ENCODE data around the gene F8. TPM values are rescaled to one million over a fixed set of nuclear protein-coding genes. Genes with fewer than 3 reads are reported as not detected.
"Not testable (repeated sequence)": the region's sequence is repeated elsewhere in the genome, so short reads cannot be mapped to it uniquely, and the experiment has no call there.

Gene F8
- polyA plus RNA-seq, 1 donor from 2014 or later: 2.1 TPM

DNA sequence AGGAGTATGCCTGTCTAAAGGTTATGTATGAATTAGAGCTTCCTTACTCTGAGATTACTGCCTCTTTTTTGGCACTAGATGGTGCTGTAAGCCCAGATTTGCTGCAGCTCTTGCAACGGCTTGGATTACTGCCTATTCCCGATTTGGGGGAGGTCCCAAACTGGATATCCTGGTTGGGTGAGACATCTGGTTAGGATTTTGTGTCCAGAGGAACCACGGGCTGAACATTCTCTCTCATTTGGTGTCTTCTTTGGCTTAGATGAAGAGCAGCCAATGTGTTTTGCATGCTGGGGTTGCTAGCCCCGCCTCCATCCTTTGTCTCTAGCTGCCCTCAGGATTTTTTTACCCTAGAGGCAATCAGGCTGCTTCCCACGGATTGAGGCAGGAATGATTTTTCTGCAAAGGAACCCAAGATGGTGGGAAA, 104.5 kb downstream of the F8 start:
- H4K20me1 ChIP-seq (ENCODE audit: insufficient read depth): no peaks in the 10 kb centered on the region
- H3K4me3 ChIP-seq (ENCODE audit: low read length): peak overlapping the region; percentile 41
- H3K9ac ChIP-seq (ENCODE audit: low read length): peak overlapping the region; percentile 31
- peak overlapping the region; percentile 60 for H3K27ac ChIP-seq (ENCODE audit: low read length)
- H3K27me3 ChIP-seq (ENCODE audit: insufficient read depth, low read depth, low read length): no peaks in the 10 kb centered on the region
- no peak overlapping the region for H3K4me2 ChIP-seq (ENCODE audit: low read length)
- no peaks in the 10 kb centered on the region for H3F3A ChIP-seq (ENCODE audit: insufficient read depth, low read length, poor library complexity, severe bottlenecking)
- H2AFZ ChIP-seq (ENCODE audit: low read depth, low read length): peak overlapping the region; percentile 60
- H3K36me3 ChIP-seq (ENCODE audit: insufficient read depth, low read length): no peaks in the 10 kb centered on the region
- TF ChIP-seq EZH2 (IDR thresholded peaks at IDR 0.05; ENCODE audit: borderline replicate concordance, insufficient read depth, low read length, poor library complexity, severe bottlenecking) (no peak), SMC3 (conservative IDR thresholded peaks at IDR 0.05; ENCODE audit: poor library complexity) (peak; percentile 86), POLR2AphosphoS5 (IDR thresholded peaks at IDR 0.05) (no peak), MXI1 (conservative IDR thresholded peaks at IDR 0.05; ENCODE audit: poor library complexity, severe bottlenecking) (no peak), RAD21 (conservative IDR thresholded peaks at IDR 0.05) (peak; percentile 90), TAF1 (IDR thresholded peaks at IDR 0.05; ENCODE audit: low read depth) (no peak), EP300 (conservative IDR thresholded peaks at IDR 0.05; ENCODE audit: poor library complexity, severe bottlenecking) (no peak)
- TF ChIP-seq, protein P1, sequence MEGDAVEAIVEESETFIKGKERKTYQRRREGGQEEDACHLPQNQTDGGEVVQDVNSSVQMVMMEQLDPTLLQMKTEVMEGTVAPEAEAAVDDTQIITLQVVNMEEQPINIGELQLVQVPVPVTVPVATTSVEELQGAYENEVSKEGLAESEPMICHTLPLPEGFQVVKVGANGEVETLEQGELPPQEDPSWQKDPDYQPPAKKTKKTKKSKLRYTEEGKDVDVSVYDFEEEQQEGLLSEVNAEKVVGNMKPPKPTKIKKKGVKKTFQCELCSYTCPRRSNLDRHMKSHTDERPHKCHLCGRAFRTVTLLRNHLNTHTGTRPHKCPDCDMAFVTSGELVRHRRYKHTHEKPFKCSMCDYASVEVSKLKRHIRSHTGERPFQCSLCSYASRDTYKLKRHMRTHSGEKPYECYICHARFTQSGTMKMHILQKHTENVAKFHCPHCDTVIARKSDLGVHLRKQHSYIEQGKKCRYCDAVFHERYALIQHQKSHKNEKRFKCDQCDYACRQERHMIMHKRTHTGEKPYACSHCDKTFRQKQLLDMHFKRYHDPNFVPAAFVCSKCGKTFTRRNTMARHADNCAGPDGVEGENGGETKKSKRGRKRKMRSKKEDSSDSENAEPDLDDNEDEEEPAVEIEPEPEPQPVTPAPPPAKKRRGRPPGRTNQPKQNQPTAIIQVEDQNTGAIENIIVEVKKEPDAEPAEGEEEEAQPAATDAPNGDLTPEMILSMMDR (IDR thresholded peaks at IDR 0.05; ENCODE audit: poor library complexity, severe bottlenecking): peak; percentile 87
- TF ChIP-seq, protein P2, sequence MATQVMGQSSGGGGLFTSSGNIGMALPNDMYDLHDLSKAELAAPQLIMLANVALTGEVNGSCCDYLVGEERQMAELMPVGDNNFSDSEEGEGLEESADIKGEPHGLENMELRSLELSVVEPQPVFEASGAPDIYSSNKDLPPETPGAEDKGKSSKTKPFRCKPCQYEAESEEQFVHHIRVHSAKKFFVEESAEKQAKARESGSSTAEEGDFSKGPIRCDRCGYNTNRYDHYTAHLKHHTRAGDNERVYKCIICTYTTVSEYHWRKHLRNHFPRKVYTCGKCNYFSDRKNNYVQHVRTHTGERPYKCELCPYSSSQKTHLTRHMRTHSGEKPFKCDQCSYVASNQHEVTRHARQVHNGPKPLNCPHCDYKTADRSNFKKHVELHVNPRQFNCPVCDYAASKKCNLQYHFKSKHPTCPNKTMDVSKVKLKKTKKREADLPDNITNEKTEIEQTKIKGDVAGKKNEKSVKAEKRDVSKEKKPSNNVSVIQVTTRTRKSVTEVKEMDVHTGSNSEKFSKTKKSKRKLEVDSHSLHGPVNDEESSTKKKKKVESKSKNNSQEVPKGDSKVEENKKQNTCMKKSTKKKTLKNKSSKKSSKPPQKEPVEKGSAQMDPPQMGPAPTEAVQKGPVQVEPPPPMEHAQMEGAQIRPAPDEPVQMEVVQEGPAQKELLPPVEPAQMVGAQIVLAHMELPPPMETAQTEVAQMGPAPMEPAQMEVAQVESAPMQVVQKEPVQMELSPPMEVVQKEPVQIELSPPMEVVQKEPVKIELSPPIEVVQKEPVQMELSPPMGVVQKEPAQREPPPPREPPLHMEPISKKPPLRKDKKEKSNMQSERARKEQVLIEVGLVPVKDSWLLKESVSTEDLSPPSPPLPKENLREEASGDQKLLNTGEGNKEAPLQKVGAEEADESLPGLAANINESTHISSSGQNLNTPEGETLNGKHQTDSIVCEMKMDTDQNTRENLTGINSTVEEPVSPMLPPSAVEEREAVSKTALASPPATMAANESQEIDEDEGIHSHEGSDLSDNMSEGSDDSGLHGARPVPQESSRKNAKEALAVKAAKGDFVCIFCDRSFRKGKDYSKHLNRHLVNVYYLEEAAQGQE (IDR thresholded peaks at IDR 0.05; ENCODE audit: borderline replicate concordance): peak; percentile 65
- H3K9me3 ChIP-seq (ENCODE audit: low read length): no peaks in the 10 kb centered on the region
- no peaks in the 10 kb centered on the region for H3K79me2 ChIP-seq (replicated peaks; ENCODE audit: insufficient read depth, low read length)
- H3K9me2 ChIP-seq (ENCODE audit: insufficient read depth, low read length): no peaks in the 10 kb centered on the region

DNA sequence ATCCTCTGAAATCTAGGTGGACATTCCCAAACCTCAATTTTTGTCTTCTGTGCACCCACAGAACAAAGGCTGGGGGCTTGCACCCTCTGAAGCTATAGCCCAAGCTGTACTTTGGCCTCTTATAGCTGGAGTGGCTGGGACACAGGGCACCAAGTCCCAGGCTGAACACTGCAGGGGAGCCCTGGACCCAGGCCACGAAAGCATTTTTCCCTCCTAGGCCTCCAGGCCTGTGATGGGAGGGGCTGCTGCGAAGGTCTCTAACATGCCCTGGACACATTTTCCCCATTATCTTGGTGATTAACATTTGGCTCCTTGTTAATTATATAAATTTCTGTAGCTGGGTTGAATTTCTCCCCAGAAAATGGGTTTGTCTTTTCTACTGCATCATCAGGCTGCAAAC, 108.5 kb downstream of the F8 start:
- Histone ChIP-seq H3K4me3 (ENCODE audit: low read length) (no peak overlapping the region), H3K9ac (ENCODE audit: low read length) (no peak overlapping the region), H2AFZ (ENCODE audit: low read depth, low read length) (no peak overlapping the region), H3K36me3 (ENCODE audit: insufficient read depth, low read length) (no peaks in the 10 kb centered on the region), H3K9me3 (ENCODE audit: low read length) (no peaks in the 10 kb centered on the region), H3K9me2 (ENCODE audit: insufficient read depth, low read length) (no peaks in the 10 kb centered on the region), H3K4me2 (ENCODE audit: low read length) (no peak overlapping the region), H3K27me3 (ENCODE audit: insufficient read depth, low read depth, low read length) (no peaks in the 10 kb centered on the region), H4K20me1 (ENCODE audit: insufficient read depth) (no peaks in the 10 kb centered on the region), H3F3A (ENCODE audit: insufficient read depth, low read length, poor library complexity, severe bottlenecking) (no peaks in the 10 kb centered on the region), H3K27ac (ENCODE audit: low read length) (no peak overlapping the region), H3K79me2 (replicated peaks; ENCODE audit: insufficient read depth, low read length) (no peaks in the 10 kb centered on the region)
- no peak for TF ChIP-seq MXI1 (conservative IDR thresholded peaks at IDR 0.05; ENCODE audit: poor library complexity, severe bottlenecking)
- TF ChIP-seq TAF1 (IDR thresholded peaks at IDR 0.05; ENCODE audit: low read depth): no peak
- TF ChIP-seq, protein P1 (IDR thresholded peaks at IDR 0.05; ENCODE audit: poor library complexity, severe bottlenecking): no peak
- TF ChIP-seq SMC3 (conservative IDR thresholded peaks at IDR 0.05; ENCODE audit: poor library complexity): no peak
- TF ChIP-seq RAD21 (conservative IDR thresholded peaks at IDR 0.05): no peak
- TF ChIP-seq, protein P2 (IDR thresholded peaks at IDR 0.05; ENCODE audit: borderline replicate concordance): no peak
- TF ChIP-seq EP300 (conservative IDR thresholded peaks at IDR 0.05; ENCODE audit: poor library complexity, severe bottlenecking): no peak
- TF ChIP-seq EZH2 (IDR thresholded peaks at IDR 0.05; ENCODE audit: borderline replicate concordance, insufficient read depth, low read length, poor library complexity, severe bottlenecking): no peak
- no peak for TF ChIP-seq POLR2AphosphoS5 (IDR thresholded peaks at IDR 0.05)

DNA sequence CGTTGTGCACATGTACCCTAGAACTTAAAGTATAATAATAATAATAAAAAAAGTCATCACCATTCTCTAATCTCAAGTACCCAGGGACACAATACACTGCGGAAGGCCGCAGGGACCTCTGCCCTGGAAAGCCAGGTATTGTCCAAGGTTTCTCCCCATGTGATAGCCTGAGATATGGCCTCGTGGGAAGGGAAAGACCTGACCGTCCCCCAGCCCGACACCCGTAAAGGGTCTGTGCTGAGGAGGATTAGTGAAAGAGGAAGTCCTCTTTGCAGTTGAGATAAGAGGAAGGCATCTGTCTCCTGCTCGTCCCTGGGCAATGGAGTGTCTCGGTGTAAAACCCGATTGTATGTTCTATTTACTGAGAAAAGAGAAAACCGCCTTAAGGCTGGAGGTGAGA, 112.0 kb downstream of the F8 start:
- not testable (repeated sequence) for H3K4me2 ChIP-seq (ENCODE audit: low read length); H3K9ac ChIP-seq (ENCODE audit: low read length); H3K9me3 ChIP-seq (ENCODE audit: low read length); H3K4me3 ChIP-seq (ENCODE audit: low read length); H3K27me3 ChIP-seq (ENCODE audit: insufficient read depth, low read depth, low read length); H4K20me1 ChIP-seq (ENCODE audit: insufficient read depth); H3K36me3 ChIP-seq (ENCODE audit: insufficient read depth, low read length); H2AFZ ChIP-seq (ENCODE audit: low read depth, low read length); H3K9me2 ChIP-seq (ENCODE audit: insufficient read depth, low read length); H3K79me2 ChIP-seq (replicated peaks; ENCODE audit: insufficient read depth, low read length); H3F3A ChIP-seq (ENCODE audit: insufficient read depth, low read length, poor library complexity, severe bottlenecking); H3K27ac ChIP-seq (ENCODE audit: low read length)
